SU-DHL-6 (cell line): Measurements from ENCODE around the gene LPIN1.
"Not testable (repeated sequence)": the region's sequence is repeated elsewhere in the genome, so short reads cannot be mapped to it uniquely, and the experiment has no call there.

Source experiments
- H2AFZ ChIP-seq: fragments of 200-600 bp; sonication (generic); 2 replicates; pipeline ENCODE4 v1.6.1; 2014; ENCODE audit warnings: low read depth, mild to moderate bottlenecking, moderate library complexity, mixed read lengths, antibody characterized with exemption, low read length; ENCODE audit not compliant: severe bottlenecking
- H3F3A ChIP-seq: fragments of 200-600 bp; shearing (Covaris generic); 2 replicates; pipeline ENCODE4 v1.6.0; 2016; ENCODE audit warnings: antibody characterized with exemption, mild to moderate bottlenecking; ENCODE audit not compliant: insufficient read depth
- H3K27ac ChIP-seq: fragments of 200-600 bp; sonication (generic); 2 replicates; pipeline ENCODE4 v1.5.1; 2016; ENCODE audit warnings: low read depth, mild to moderate bottlenecking, low read length, moderate library complexity, mixed read lengths
- H3K27me3 ChIP-seq: fragments of 200-600 bp; sonication (generic), shearing (Covaris generic); 2 replicates; pipeline ENCODE4 v1.6.0; 2014; ENCODE audit warnings: mild to moderate bottlenecking, low read length
- H3K36me3 ChIP-seq: fragments of 200-600 bp; sonication (generic); 2 replicates; pipeline ENCODE4 v1.6.1; 2014; ENCODE audit warnings: mild to moderate bottlenecking, low read length, mixed read lengths
- H3K4me2 ChIP-seq: fragments of 300-600, 200-600 bp; shearing (Covaris generic), sonication (generic); 2 replicates; pipeline ENCODE4 v1.6.0; 2014; ENCODE audit warnings: low read length, low read depth, mild to moderate bottlenecking; ENCODE audit not compliant: poor library complexity, severe bottlenecking
- H3K4me3 ChIP-seq: fragments of 200-600 bp; sonication (generic); 2 replicates; pipeline ENCODE4 v1.5.1; 2014; ENCODE audit warnings: antibody characterized with exemption, low read length, mild to moderate bottlenecking, mixed read lengths; ENCODE audit not compliant: insufficient read depth, poor library complexity, severe bottlenecking
- H3K79me2 ChIP-seq: fragments of 200-600 bp; sonication (generic); 2 replicates; pipeline ENCODE4 v1.6.1; 2014; ENCODE audit warnings: mild to moderate bottlenecking, low read length, moderate library complexity; ENCODE audit not compliant: insufficient read depth
- H3K9ac ChIP-seq: fragments of 200-600 bp; sonication (generic); 2 replicates; pipeline ENCODE4 v1.7.0; 2014; ENCODE audit warnings: mild to moderate bottlenecking, low read length
- H3K9me2 ChIP-seq: fragments of 200-600 bp; sonication (generic); replicated peaks from 2 replicates; pipeline ENCODE4 v1.6.1; 2014; ENCODE audit warnings: low read length; ENCODE audit not compliant: insufficient read depth
- H3K9me3 ChIP-seq: fragments of 200-600 bp; sonication (generic); 2 replicates; pipeline ENCODE4 v1.6.1; 2014; ENCODE audit warnings: low read length, mixed read lengths; ENCODE audit not compliant: insufficient read depth
- H4K20me1 ChIP-seq: fragments of 200-600 bp; sonication (generic); 2 replicates; pipeline ENCODE4 v1.6.1; 2014; ENCODE audit warnings: low read depth, mild to moderate bottlenecking, antibody characterized with exemption, low read length, moderate library complexity, mixed read lengths
- EZH2phosphoT487 ChIP-seq: fragments of 200-600 bp; sonication (generic), shearing (Covaris generic); conservative IDR thresholded peaks from 2 replicates; pipeline ENCODE4 v1.6.1; 2018; ENCODE audit warnings: mild to moderate bottlenecking, antibody characterized with exemption, low read length, moderate library complexity, mixed read lengths
- TF ChIP-seq, protein P1 (sequence below): fragments of 200-600 bp; sonication (generic); IDR thresholded peaks from one replicate; pipeline ENCODE4 v1.5.1; 2017; ENCODE audit warnings: antibody characterized with exemption, mild to moderate bottlenecking, low read length, moderate library complexity; ENCODE audit not compliant: insufficient read depth, poor library complexity, severe bottlenecking

LPIN1 gene

DNA sequence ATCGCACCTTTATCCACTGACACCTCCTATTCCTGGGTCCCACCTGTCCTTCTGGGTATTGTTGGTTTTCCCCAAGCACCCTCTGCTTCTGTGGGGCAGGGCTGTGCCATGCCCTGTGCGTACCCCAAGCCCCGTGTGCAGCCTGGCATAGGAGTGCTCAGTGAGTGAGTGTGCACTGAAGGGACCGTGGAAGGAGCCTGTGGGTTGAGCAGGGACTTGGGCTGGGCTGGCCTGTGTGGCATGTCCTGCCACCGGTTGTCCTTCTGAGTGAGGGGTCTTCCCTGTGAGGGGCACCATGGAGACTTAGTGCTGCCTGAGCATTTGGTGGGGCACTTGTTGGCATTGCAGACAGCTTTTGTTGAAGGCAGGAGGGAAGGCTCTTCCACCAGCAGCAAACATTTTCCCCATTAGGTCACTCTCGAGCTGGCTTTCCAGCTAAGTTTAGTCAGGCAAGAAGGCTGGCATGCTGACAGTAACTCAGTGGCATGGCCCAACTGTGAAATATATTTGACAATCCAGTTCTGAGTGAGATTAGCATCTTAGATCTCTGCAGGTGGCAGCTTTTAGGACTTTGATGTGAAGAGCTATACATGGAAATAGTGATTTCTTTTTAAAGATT, 64.7 kb downstream of the LPIN1 start:
- peaks cover 36% of the 10 kb centered on the region; the same call in 1 of the 2 replicates for H3K36me3 ChIP-seq

DNA sequence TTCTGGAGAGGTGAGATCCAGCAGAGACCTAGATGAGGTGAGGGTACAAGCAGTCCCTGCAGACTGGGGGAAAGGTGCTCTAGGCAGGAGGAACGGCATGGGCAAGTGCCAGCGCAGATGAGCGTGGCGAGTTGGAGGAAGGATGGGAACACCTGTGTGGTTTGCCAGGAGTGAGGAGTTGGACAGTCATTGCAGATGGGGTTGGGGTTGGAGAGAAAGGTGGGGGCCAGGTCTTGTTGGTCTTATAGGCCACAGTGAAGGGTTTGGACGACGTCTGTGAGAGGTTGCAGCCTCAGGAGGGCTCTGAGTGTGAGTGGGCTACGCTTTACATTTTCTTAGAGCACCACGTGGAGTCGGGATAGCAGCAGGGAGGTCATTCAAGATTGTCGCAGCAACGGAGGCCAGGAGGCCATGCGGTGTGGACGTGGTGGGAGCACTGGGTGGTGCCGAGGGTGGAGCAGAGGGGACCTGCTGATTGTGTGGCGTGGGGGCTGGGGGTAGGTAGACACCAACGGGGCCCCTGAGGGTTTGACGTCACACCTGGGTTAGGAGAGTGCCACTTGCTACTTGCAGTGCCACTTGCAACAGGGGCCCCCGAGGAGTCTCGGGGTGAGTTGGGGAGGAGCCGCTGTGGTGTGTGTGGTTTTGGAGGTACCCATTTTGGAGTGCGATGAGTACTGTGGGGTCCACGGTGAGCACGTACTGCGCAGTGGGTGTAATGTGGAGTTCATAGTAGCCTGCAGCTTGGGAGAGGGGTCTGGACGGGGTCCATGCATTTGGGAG, 66.2 kb downstream of the LPIN1 start:
- Histone ChIP-seq H3K9me3 (no peaks in the 10 kb centered on the region), H2AFZ (no peak overlapping the region), H3K4me3 (no peak overlapping the region), H3K27me3 (no peaks in the 10 kb centered on the region), H3F3A (no peaks in the 10 kb centered on the region), H3K9me2 (no peaks in the 10 kb centered on the region), H3K4me2 (no peak overlapping the region), H4K20me1 (no peaks in the 10 kb centered on the region), H3K27ac (no peak overlapping the region), H3K36me3 (peaks cover 25% of the 10 kb centered on the region; the same call in 1 of the 2 replicates), H3K79me2 (no peaks in the 10 kb centered on the region), H3K9ac (no peak overlapping the region)
- no peak for TF ChIP-seq EZH2phosphoT487
- TF ChIP-seq, protein P1, sequence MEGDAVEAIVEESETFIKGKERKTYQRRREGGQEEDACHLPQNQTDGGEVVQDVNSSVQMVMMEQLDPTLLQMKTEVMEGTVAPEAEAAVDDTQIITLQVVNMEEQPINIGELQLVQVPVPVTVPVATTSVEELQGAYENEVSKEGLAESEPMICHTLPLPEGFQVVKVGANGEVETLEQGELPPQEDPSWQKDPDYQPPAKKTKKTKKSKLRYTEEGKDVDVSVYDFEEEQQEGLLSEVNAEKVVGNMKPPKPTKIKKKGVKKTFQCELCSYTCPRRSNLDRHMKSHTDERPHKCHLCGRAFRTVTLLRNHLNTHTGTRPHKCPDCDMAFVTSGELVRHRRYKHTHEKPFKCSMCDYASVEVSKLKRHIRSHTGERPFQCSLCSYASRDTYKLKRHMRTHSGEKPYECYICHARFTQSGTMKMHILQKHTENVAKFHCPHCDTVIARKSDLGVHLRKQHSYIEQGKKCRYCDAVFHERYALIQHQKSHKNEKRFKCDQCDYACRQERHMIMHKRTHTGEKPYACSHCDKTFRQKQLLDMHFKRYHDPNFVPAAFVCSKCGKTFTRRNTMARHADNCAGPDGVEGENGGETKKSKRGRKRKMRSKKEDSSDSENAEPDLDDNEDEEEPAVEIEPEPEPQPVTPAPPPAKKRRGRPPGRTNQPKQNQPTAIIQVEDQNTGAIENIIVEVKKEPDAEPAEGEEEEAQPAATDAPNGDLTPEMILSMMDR, result no peak

More for the DNA sequence above, 64.7 kb downstream of the LPIN1 start:
- Histone ChIP-seq H3K9me3 (no peaks in the 10 kb centered on the region), H3K4me3 (no peak overlapping the region), H3K9me2 (no peaks in the 10 kb centered on the region), H4K20me1 (no peaks in the 10 kb centered on the region), H3K4me2 (no peak overlapping the region), H3K27me3 (no peaks in the 10 kb centered on the region), H2AFZ (no peak overlapping the region), H3K79me2 (no peaks in the 10 kb centered on the region), H3K9ac (no peak overlapping the region), H3K27ac (no peak overlapping the region), H3F3A (no peaks in the 10 kb centered on the region)
- TF ChIP-seq EZH2phosphoT487, result no peak
- TF ChIP-seq, protein P1, result no peak

DNA sequence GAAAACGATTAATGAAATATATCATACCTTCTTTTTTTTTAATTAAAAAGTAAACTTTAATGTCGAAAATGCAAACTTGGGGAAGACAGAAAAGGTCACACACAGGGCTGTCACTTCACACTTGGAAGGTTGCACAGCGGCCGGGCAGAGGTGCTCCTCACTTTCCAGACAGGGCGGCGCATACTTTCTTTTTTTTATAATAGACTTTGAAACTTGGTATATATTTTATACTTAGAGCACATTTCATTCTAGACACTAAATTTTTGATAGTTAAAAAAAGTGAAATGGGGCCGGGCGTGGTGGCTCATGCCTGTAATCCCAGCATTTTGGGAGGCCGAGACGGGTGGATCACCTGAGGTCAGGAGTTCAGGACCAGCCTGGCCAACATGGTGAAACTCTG, 66.9 kb downstream of the LPIN1 start:
- not testable (repeated sequence) for H3K27ac ChIP-seq, H3F3A ChIP-seq, H3K27me3 ChIP-seq, H3K9me2 ChIP-seq, H3K9ac ChIP-seq, H3K9me3 ChIP-seq, H3K4me2 ChIP-seq, H3K79me2 ChIP-seq, H4K20me1 ChIP-seq, H2AFZ ChIP-seq, H3K4me3 ChIP-seq
- H3K36me3 ChIP-seq, result peaks cover 21% of the 10 kb centered on the region; the same call in 1 of the 2 replicates

DNA sequence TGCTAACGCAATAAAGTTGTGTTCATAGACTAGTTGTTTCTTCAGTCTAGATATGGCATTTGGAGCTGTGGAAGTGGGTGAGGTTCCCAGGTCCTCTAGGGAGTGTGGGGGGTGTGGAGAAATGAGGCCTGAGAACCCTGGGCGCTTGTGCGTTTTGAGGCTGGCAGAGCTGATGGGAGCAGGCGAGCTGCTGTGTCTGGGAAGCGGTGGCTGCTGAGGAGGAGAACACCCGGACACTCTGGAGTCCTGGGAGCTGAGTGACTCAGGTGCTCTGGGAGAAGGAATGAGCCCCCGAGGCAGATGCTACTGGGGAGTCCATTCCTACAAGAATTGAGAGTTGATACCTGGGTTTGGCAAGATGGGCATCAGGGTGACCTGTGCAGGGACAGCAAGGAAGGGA, 67.5 kb downstream of the LPIN1 start:
- H3K9me2 ChIP-seq, result no peaks in the 10 kb centered on the region
- 0 out of 2 replicates have a peak, but pooled peaks cover 4% of the 10 kb centered on the region for H3F3A ChIP-seq
- H3K36me3 ChIP-seq, result peaks cover 26% of the 10 kb centered on the region; the same call in 1 of the 2 replicates
- H3K9ac ChIP-seq, result no peak overlapping the region
- no peak overlapping the region for H3K4me2 ChIP-seq
- no peaks in the 10 kb centered on the region for H4K20me1 ChIP-seq
- no peak for TF ChIP-seq EZH2phosphoT487
- TF ChIP-seq, protein P1, result no peak
- H2AFZ ChIP-seq, result no peak overlapping the region
- H3K9me3 ChIP-seq, result no peaks in the 10 kb centered on the region
- H3K4me3 ChIP-seq, result no peak overlapping the region
- no peaks in the 10 kb centered on the region for H3K79me2 ChIP-seq
- H3K27ac ChIP-seq, result no peak overlapping the region
- H3K27me3 ChIP-seq, result no peaks in the 10 kb centered on the region
